Heart left ventricle (tissue), 16 donors: ENCODE data around the gene GATAD1. TPM values are rescaled to one million over a fixed set of nuclear protein-coding genes. Genes with fewer than 3 reads are reported as not detected.

ENCODE experiments used
- ATAC-seq, 4 donors: fragments of 200-7000 bp; cut with Tn5 transposase; one replicate each; pipeline ENCODE4 v1.9.1; 2020 to 2022; ENCODE audit warnings: moderate library complexity in 4 of 4, mild to moderate bottlenecking in 3 of 4, moderate number of reproducible peaks in 1 of 4
- DNase-seq, 5 donors: peaks; one replicate each; pipeline ENCODE4 v3.0.0-alpha.2; 2020
- H3K27ac ChIP-seq, 12 donors: fragments of 200-600 bp; sonication (generic) in 4 of 12; one replicate each; pipeline versions ENCODE4 v1.5.0 to v1.8.0; 2016 to 2022; ENCODE audit warnings: mild to moderate bottlenecking in 2 of 12
- H3K27me3 ChIP-seq, 9 donors: fragments of 200-600 bp; sonication (generic) in 2 of 9; one replicate each; pipeline versions ENCODE4 v1.5.1 to v1.8.0; 2016 to 2022; ENCODE audit warnings: mild to moderate bottlenecking in 3 of 9
- H3K36me3 ChIP-seq, 9 donors: fragments of 200-600 bp; sonication (generic) in 2 of 9; one replicate each; pipeline versions ENCODE4 v1.5.0 to v1.8.0; 2018 to 2022; ENCODE audit warnings: mild to moderate bottlenecking in 2 of 9
- H3K4me1 ChIP-seq, 12 donors: fragments of 200-600 bp; sonication (generic) in 4 of 12; one replicate each; pipeline versions ENCODE4 v1.5.0 to v1.8.0; 2016 to 2022; ENCODE audit warnings: mild to moderate bottlenecking in 3 of 12
- H3K4me3 ChIP-seq, 12 donors: fragments of 200-600 bp; sonication (generic) in 4 of 12; one replicate each; pipeline versions ENCODE4 v1.5.0 to v1.8.0; 2017 to 2022; ENCODE audit warnings: mild to moderate bottlenecking in 9 of 12, moderate library complexity in 4 of 12
- H3K9me3 ChIP-seq, 12 donors: fragments of 200-600 bp; sonication (generic) in 4 of 12; one replicate each; pipeline versions ENCODE4 v1.5.0 to v1.8.0; 2016 to 2022; ENCODE audit warnings: mild to moderate bottlenecking in 1 of 12
- CTCF ChIP-seq, 12 donors: fragments of 200-600 bp; sonication (generic) in 4 of 12; IDR thresholded peaks; one replicate each; pipeline versions ENCODE4 v1.5.0 to v1.8.0; 2018 to 2022; ENCODE audit warnings: antibody characterized with exemption in 12 of 12, mild to moderate bottlenecking in 5 of 12
- POLR2A ChIP-seq, 2 donors: fragments of 450-650 bp; IDR thresholded peaks; one replicate each; pipeline ENCODE4 v1.6.1; 2017; ENCODE audit warnings: antibody characterized with exemption in 2 of 2, mild to moderate bottlenecking in 2 of 2, moderate library complexity in 2 of 2
- WGBS, 4 donors: extraction: QIAGEN DNeasy Blood & Tissue Kit in 2 of 4; methylation state at CpG; one replicate each; pipeline versions ENCODE4 v1.1.5 to v1.1.7; 2013 to 2018; 5-methylcytosine and 5-hydroxymethylcytosine counted together
- intact Hi-C, 10 donors: fragments of 100-400 bp; cut with DNase I; formaldehyde crosslinking; loops; one replicate each; pipeline versions ENCODE4 v1.11.1 to v1.14.2; 2022
- long read RNA-seq, 3 donors: library from polyadenylated mRNA; unstranded; transcript quantifications; one replicate each; pipeline ENCODE4 v2.0.0, GENCODE V29; 2020 to 2021
- polyA plus RNA-seq, 2 donors: library from polyadenylated mRNA; stranded (reverse); fragments of 200-250 nt; gene quantifications; one replicate each; pipeline ENCODE4 v1.2.3, GENCODE V29; 2013
- total RNA-seq, 9 donors: library from RNA; depleted of rRNA in 2 of 9; stranded (reverse); fragments of >200 nt in 2 of 9; fragmentation: NEBNext Ultra II Directional in 3 of 9; extraction: Animal tissue kit (Norgen Biotek cat#: 25700) in 3 of 9; gene quantifications; one replicate each; pipeline versions ENCODE4 v1.1.0 to v1.2.4, GENCODE V29; 2016 to 2023
- donor health status: ischemic (EF 13 %, LVEDD 7.1; RV severe dilation, severe dysfunction).
- donor health status: healthy with polysubstance abuse.
- donor health status: DM: no; HTN: yes; CAD: no.
- donor health status: DM: no; HTN: no; CAD: no.
- donor health status: ischemic (EF 25% LVEDD 6.9; RV normal size, moderate dysfunction).
- donor health status: ischemic (EF 25% LVEDD 5.7; RV mildly dilated, moderate dysfunction).
- donor health status: healthy.
- donor health status: DM: yes; HTN: yes; CAD: no.
- donor health status: ischemic (EF 35%, LVEDD 5.7; RV mildly dilated, moderate dysfunction).
- donor health status: nonischemic (EF 11% LVEDD 7.7; RV severe dilation, severe dysfunction).
- donor health status: DM: yes; HTN: yes; CAD: no.
- donor health status: PGD.
- donor health status: ischemic (EF 29% LVEDD 5.4; RV normal size, mild dysfunction).
- donor health status: nonischemic (EF 23%, LVEDD 6.1; RV moderate dilation, normal function).

Gene GATAD1
- total RNA-seq (10 to 100 TPM in 8 of 9 donors, 1 to 10 TPM in 1; 8.5 to 20.5 (median 11.8) TPM), polyA plus RNA-seq (10 to 100 TPM; 13.8 to 16.5 TPM)
- long read RNA-seq, donor 1, transcript GATAD1-201 (5 exons, 3,962 nt), result major isoform, 13 of 21 reads
- long read RNA-seq, donor 1, partial matches to known transcripts, result 3 of 21 reads
- long read RNA-seq, donor 1, other reads (novel, unspliced or antisense), result 5 of 21 reads
- long read RNA-seq, donor 2, partial matches to known transcripts, result 2 of 9 reads
- long read RNA-seq, donor 2, other reads (novel, unspliced or antisense), result 3 of 9 reads
- long read RNA-seq, donor 3, transcript GATAD1-201 (5 exons, 3,962 nt), result major isoform, 11 of 21 reads
- long read RNA-seq, donor 3, partial matches to known transcripts, result 5 of 21 reads
- long read RNA-seq, donor 3, other reads (novel, unspliced or antisense), result 3 of 21 reads

- Histone ChIP-seq H3K9me3 (no peaks in the 10 kb centered on the region), H3K27me3 (no peaks in the 10 kb centered on the region), H3K4me1 (peaks cover 0 to 19% (median 11%) of the 10 kb centered on the region in 12 donors), H3K27ac (peak within 1 kb of the TSS; percentile 79 to 98 (median 96)), H3K36me3 (peaks cover 0 to 37% (median 33%) of the 10 kb centered on the region in 9 donors), H3K4me3 (peak within 1 kb of the TSS; percentile 81 to 100 (median 92))
- DNase-seq, result peak; percentile 93 to 94 (median 94)
- peak; percentile 94 to 100 (median 99) for ATAC-seq
- peak in 1 of 2 donors; percentile 70 for TF ChIP-seq POLR2A (IDR thresholded peaks at IDR 0.05)
- peak in 10 of 12 donors; percentile 87 to 98 (median 94) for TF ChIP-seq CTCF (IDR thresholded peaks at IDR 0.05)
- 0 to 1% (median 0%) methylated on average over 31 to 87 of the region's 87 CpGs for WGBS, 4 donors
- intact Hi-C loops, result loop anchor here (1.0 to 10.0 kb wide), 11 partner anchors 23 to 620 kb away; partner anchors contain the start of genes ANKIB1 (in 8 of the 10), KRIT1 (in 8 of the 10), LRRD1 (in 6 of the 10) and MTERF1 (in 4 of the 10)
These were observed at the start of gene GATAD1 for GRCh38 chr7:92447345-92448204. GATAD1 (plus strand) TSS chr7:92447482; CDS start chr7:92447730, 248 bp downstream.

- ATAC-seq, result no peak
- Histone ChIP-seq H3K4me1 (no peaks in the 10 kb centered on the region), H3K4me3 (no peak overlapping the region), H3K36me3 (peaks cover 0 to 83% (median 58%) of the 10 kb centered on the region in 9 donors), H3K27ac (no peak overlapping the region), H3K27me3 (no peaks in the 10 kb centered on the region), H3K9me3 (no peaks in the 10 kb centered on the region)
- DNase-seq, result no peak
- WGBS, 4 donors, result 91 to 95% (median 93%) methylated on average over 6 of the region's 6 CpGs
- intact Hi-C loops, result no loop called here
- TF ChIP-seq CTCF (IDR thresholded peaks at IDR 0.05), result no peak
- TF ChIP-seq POLR2A (IDR thresholded peaks at IDR 0.05), result no peak
These were observed 49.7 kb upstream of the GATAD1 start for GRCh38 chr7:92397542-92397941.

- no peak overlapping the region for H3K27ac ChIP-seq
- ATAC-seq, result no peak
- no peaks in the 10 kb centered on the region for H3K4me1 ChIP-seq
- no peaks in the 10 kb centered on the region for H3K27me3 ChIP-seq
- intact Hi-C loops, result no loop called here
- H3K9me3 ChIP-seq, result no peaks in the 10 kb centered on the region
- no peak for DNase-seq
- TF ChIP-seq POLR2A (IDR thresholded peaks at IDR 0.05) (no peak), CTCF (IDR thresholded peaks at IDR 0.05) (no peak)
- peaks cover 0 to 65% (median 42%) of the 10 kb centered on the region in 9 donors for H3K36me3 ChIP-seq
- 96 to 99% (median 97%) methylated on average over 2 of the region's 2 CpGs for WGBS, 4 donors
- H3K4me3 ChIP-seq, result no peak overlapping the region
These were observed 47.3 kb upstream of the GATAD1 start for GRCh38 chr7:92400013-92400412.
